H9 (cell line): ENCODE results near the gene TMEM184A. TPM values are rescaled to one million over a fixed set of nuclear protein-coding genes. Genes with fewer than 3 reads are reported as not detected.

Source experiments
- DNase-seq: peaks from one replicate; pipeline ENCODE4 v3.0.0-alpha.2; 2017
- H2AFZ ChIP-seq: one replicate; pipeline ENCODE4 v1.6.1; 2013; ENCODE audit warnings: mild to moderate bottlenecking, low read length, control low read depth, moderate library complexity
- H2AK5ac ChIP-seq: 2 replicates; pipeline ENCODE4 v1.6.1; 2013; ENCODE audit warnings: low read length, control low read depth, mixed read lengths; ENCODE audit not compliant: insufficient read length
- H2BK120ac ChIP-seq: one replicate; pipeline ENCODE4 v1.6.1; 2013; ENCODE audit warnings: low read depth, mild to moderate bottlenecking, low read length, control low read depth, inconsistent platforms; ENCODE audit not compliant: poor library complexity, severe bottlenecking
- H2BK12ac ChIP-seq: 2 replicates; pipeline ENCODE4 v1.6.1; 2013; ENCODE audit warnings: low read length, control low read depth, mixed read lengths, low read depth; ENCODE audit not compliant: insufficient read length
- H2BK15ac ChIP-seq: 2 replicates; pipeline ENCODE4 v1.6.1; 2013; ENCODE audit warnings: low read depth, low read length, control low read depth
- H2BK20ac ChIP-seq: one replicate; pipeline ENCODE4 v1.6.1; 2013; ENCODE audit warnings: low read depth, mild to moderate bottlenecking, low read length, control low read depth, inconsistent platforms; ENCODE audit not compliant: poor library complexity, severe bottlenecking
- H2BK5ac ChIP-seq: 2 replicates; pipeline ENCODE4 v1.6.1; 2013; ENCODE audit warnings: low read length, control low read depth, mixed read lengths; ENCODE audit not compliant: insufficient read length
- H3K14ac ChIP-seq: 2 replicates; pipeline ENCODE4 v1.6.1; 2013; ENCODE audit warnings: low read length, control low read depth; ENCODE audit not compliant: insufficient read depth
- H3K18ac ChIP-seq: 2 replicates; pipeline ENCODE4 v1.6.1; 2013; ENCODE audit warnings: low read depth, mild to moderate bottlenecking, mixed read lengths, low read length, control low read depth; ENCODE audit not compliant: insufficient read length
- H3K23ac ChIP-seq: 2 replicates; pipeline ENCODE4 v1.6.1; 2013; ENCODE audit warnings: low read length, control low read depth, mixed read lengths, low read depth; ENCODE audit not compliant: insufficient read length
- H3K23me2 ChIP-seq: 2 replicates; pipeline ENCODE4 v1.6.1; 2013; ENCODE audit warnings: low read depth, mild to moderate bottlenecking, mixed read lengths, low read length, control low read depth; ENCODE audit not compliant: insufficient read length, poor library complexity, severe bottlenecking
- H3K27ac ChIP-seq: 2 replicates; pipeline ENCODE4 v1.5.1; 2013; ENCODE audit warnings: low read length, control low read depth, mixed read lengths, low read depth; ENCODE audit not compliant: insufficient read length
- H3K27me3 ChIP-seq: 2 replicates; pipeline ENCODE4 v1.6.1; 2013; ENCODE audit warnings: low read length, control low read depth, inconsistent platforms; ENCODE audit not compliant: insufficient read depth
- H3K4ac ChIP-seq: 2 replicates; pipeline ENCODE4 v1.6.1; 2013; ENCODE audit warnings: low read depth, mild to moderate bottlenecking, control low read depth, inconsistent platforms, low read length, moderate library complexity
- H3K4me1 ChIP-seq: 2 replicates; pipeline ENCODE4 v1.6.1; 2013; ENCODE audit warnings: low read length, control low read depth, inconsistent platforms; ENCODE audit not compliant: insufficient read depth
- H3K4me2 ChIP-seq: 2 replicates; pipeline ENCODE4 v1.6.1; 2013; ENCODE audit warnings: low read length, control low read depth, mixed read lengths; ENCODE audit not compliant: insufficient read length, insufficient read depth
- H3K56ac ChIP-seq: 2 replicates; pipeline ENCODE4 v1.6.1; 2013; ENCODE audit warnings: low read depth, mild to moderate bottlenecking, mixed read lengths, low read length, control low read depth; ENCODE audit not compliant: insufficient read length
- H3K79me1 ChIP-seq: 2 replicates; pipeline ENCODE4 v1.6.1; 2013; ENCODE audit warnings: low read depth, mild to moderate bottlenecking, moderate library complexity, low read length, control low read depth, inconsistent platforms; ENCODE audit not compliant: insufficient read depth, poor library complexity, severe bottlenecking
- H3K79me2 ChIP-seq: 2 replicates; pipeline ENCODE4 v1.6.1; 2013; ENCODE audit warnings: low read length, control low read depth, inconsistent platforms; ENCODE audit not compliant: insufficient read depth
- H3K9ac ChIP-seq: 2 replicates; pipeline ENCODE4 v1.6.1; 2013; ENCODE audit warnings: low read length, control low read depth, mixed read lengths; ENCODE audit not compliant: insufficient read length; ENCODE audit errors: extremely low read depth
- H3K9me3 ChIP-seq: one replicate; pipeline ENCODE4 v1.6.1; 2013; ENCODE audit warnings: low read depth, low read length, inconsistent platforms; ENCODE audit not compliant: control insufficient read depth
- H3T11ph ChIP-seq: one replicate; pipeline ENCODE4 v1.6.1; 2013; ENCODE audit warnings: mild to moderate bottlenecking, low read length, control low read depth, inconsistent platforms
- H4K20me1 ChIP-seq: one replicate; pipeline ENCODE4 v1.6.1; 2013; ENCODE audit not compliant: control insufficient read depth, insufficient read length, insufficient read depth
- H4K5ac ChIP-seq: 2 replicates; pipeline ENCODE4 v1.6.1; 2013; ENCODE audit warnings: low read depth, mild to moderate bottlenecking, mixed read lengths, low read length, control low read depth; ENCODE audit not compliant: insufficient read length
- H4K8ac ChIP-seq: replicated peaks from 2 replicates; pipeline ENCODE4 v1.6.1; 2013; ENCODE audit warnings: low read length, control low read depth, mixed read lengths, low read depth; ENCODE audit not compliant: insufficient read length
- H4K91ac ChIP-seq: 2 replicates; pipeline ENCODE4 v1.6.1; 2013; ENCODE audit warnings: low read depth, mild to moderate bottlenecking, moderate library complexity, mixed read lengths, low read length, control low read depth; ENCODE audit not compliant: insufficient read length
- H3K27ac Mint-ChIP-seq, 3 experiments: 2 replicates in 2 of 3; 3 replicates in 1 of 3; pipeline ENCODE4 v1.8.0; 2020 to 2021; ENCODE audit warnings: mixed read lengths in 3 of 3, mild to moderate bottlenecking in 1 of 3, moderate library complexity in 1 of 3
- H3K27me3 Mint-ChIP-seq: 2 replicates; pipeline ENCODE4 v1.8.0; 2021; ENCODE audit warnings: low read depth, mild to moderate bottlenecking, moderate library complexity, mixed read lengths
- H3K36me3 Mint-ChIP-seq, 3 experiments: 2 replicates in 2 of 3; 3 replicates in 1 of 3; pipeline ENCODE4 v1.8.0; 2020 to 2021; ENCODE audit warnings: low read depth in 3 of 3, mixed read lengths in 3 of 3; ENCODE audit not compliant: insufficient read depth in 1 of 3
- H3K4me1 Mint-ChIP-seq, 2 experiments: 2 replicates each; pipeline ENCODE4 v1.8.0; 2020; ENCODE audit warnings: mixed read lengths in 2 of 2
- H3K4me3 Mint-ChIP-seq, 2 experiments: 2 replicates in 1 of 2; 3 replicates in 1 of 2; pipeline ENCODE4 v1.8.0; 2020 to 2021; ENCODE audit warnings: mild to moderate bottlenecking in 2 of 2, mixed read lengths in 2 of 2, moderate library complexity in 1 of 2
- H3K9me3 Mint-ChIP-seq, 2 experiments: 2 replicates in 1 of 2; 3 replicates in 1 of 2; pipeline ENCODE4 v1.8.0; 2020; ENCODE audit warnings: mild to moderate bottlenecking in 2 of 2, mixed read lengths in 2 of 2, moderate library complexity in 1 of 2
- WGBS: extraction: QIAGEN DNeasy Blood & Tissue Kit; methylation state at CpG from one replicate; pipeline ENCODE4 v1.1.7; 2013; ENCODE audit warnings: missing lambda C conversion rate, low lambda C conversion rate, mixed read lengths; ENCODE audit not compliant: insufficient read length; ENCODE audit errors: extremely low coverage; 5-methylcytosine and 5-hydroxymethylcytosine counted together
- total RNA-seq: library from RNA; stranded (reverse); gene quantifications from 2 replicates; pipeline ENCODE4 v1.2.1, GENCODE V29; 2021
- TF ChIP-seq, protein P1 (sequence below): fragments of 200-600 bp; sonication (generic); conservative IDR thresholded peaks from 3 replicates; pipeline ENCODE4 v1.8.0; 2021; ENCODE audit warnings: antibody characterized with exemption, mild to moderate bottlenecking

TMEM184A gene
- total RNA-seq, 1 experiment from 2014 or later = 1.3 TPM

DNA sequence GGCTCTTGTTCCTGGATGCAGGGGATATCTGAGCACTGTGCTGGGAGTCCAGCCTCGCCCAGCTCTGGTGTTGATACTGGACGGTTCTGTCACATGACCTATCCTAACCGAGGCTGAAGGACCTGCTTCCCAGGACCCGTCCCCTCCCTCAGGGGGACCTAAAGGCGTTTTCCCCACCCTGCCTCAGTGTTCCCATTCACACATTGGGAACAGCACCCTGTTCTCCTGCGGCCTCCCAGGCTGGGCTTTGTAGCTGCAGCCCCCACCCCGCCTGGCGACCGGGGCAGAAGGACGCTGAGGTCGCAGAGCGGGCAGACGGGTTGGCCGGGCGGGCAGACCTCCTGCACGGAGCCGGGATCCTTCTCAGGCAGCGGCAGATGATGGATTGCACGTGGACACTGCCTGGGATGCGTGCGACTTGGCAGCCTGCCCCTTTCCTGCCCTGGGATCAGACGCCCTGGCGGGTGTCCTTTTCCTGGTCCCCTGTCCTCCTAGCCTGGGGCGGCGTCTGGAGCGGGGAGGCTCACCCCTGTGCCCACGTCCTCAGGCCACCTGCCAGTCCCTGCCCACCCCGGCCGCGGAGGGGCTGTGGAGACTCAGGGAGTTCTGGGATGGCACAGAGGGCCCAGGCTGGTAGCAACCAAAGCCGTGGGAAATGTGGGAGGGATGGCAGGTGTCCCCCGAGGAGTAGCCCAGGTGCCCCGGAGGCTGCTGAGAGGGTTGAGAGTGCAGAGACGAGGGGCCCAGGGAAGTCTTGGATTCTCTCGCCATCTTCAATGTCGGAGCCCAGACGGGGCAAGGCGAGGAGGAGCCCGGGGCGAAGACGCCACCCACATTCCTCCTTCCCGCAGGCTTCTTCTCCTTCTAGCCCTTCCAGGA lies 31.1 kb upstream of the TMEM184A start:
- no peak overlapping the region for H4K8ac ChIP-seq
- H4K91ac ChIP-seq = no peak overlapping the region
- no peaks in the 10 kb centered on the region for H4K20me1 ChIP-seq
- H3K4me3 Mint-ChIP-seq = no peak overlapping the region; a peak in 1 of 5 replicates
- no peaks in the 10 kb centered on the region for H3K79me2 ChIP-seq
- no peak overlapping the region for H2BK120ac ChIP-seq
- no peak overlapping the region for H2BK15ac ChIP-seq
- no peak overlapping the region for H3K56ac ChIP-seq
- H3K4me1 ChIP-seq = no peaks in the 10 kb centered on the region
- peaks cover 10% of the 10 kb centered on the region in 2 experiments; a peak in 4 of 5 replicates for H3K9me3 Mint-ChIP-seq
- no peak overlapping the region for H3K23ac ChIP-seq
- H3T11ph ChIP-seq = no peak overlapping the region
- H3K4me1 Mint-ChIP-seq = peaks cover 11% of the 10 kb centered on the region in 2 experiments
- no peak overlapping the region for H2BK12ac ChIP-seq
- H2BK5ac ChIP-seq = no peak overlapping the region
- no peaks in the 10 kb centered on the region for H3K23me2 ChIP-seq
- no peaks in the 10 kb centered on the region for H3K27me3 ChIP-seq
- peaks cover 15% of the 10 kb centered on the region for H3K27me3 Mint-ChIP-seq
- no peak overlapping the region for H3K27ac ChIP-seq
- H2AFZ ChIP-seq = no peak overlapping the region
- H3K9me3 ChIP-seq = no peaks in the 10 kb centered on the region
- H3K4ac ChIP-seq = no peak overlapping the region
- no CpG with 5 or more reads among the region's 42 CpGs for WGBS
- H3K27ac Mint-ChIP-seq = no peak overlapping the region
- H3K4me2 ChIP-seq = no peak overlapping the region
- TF ChIP-seq, protein P1, sequence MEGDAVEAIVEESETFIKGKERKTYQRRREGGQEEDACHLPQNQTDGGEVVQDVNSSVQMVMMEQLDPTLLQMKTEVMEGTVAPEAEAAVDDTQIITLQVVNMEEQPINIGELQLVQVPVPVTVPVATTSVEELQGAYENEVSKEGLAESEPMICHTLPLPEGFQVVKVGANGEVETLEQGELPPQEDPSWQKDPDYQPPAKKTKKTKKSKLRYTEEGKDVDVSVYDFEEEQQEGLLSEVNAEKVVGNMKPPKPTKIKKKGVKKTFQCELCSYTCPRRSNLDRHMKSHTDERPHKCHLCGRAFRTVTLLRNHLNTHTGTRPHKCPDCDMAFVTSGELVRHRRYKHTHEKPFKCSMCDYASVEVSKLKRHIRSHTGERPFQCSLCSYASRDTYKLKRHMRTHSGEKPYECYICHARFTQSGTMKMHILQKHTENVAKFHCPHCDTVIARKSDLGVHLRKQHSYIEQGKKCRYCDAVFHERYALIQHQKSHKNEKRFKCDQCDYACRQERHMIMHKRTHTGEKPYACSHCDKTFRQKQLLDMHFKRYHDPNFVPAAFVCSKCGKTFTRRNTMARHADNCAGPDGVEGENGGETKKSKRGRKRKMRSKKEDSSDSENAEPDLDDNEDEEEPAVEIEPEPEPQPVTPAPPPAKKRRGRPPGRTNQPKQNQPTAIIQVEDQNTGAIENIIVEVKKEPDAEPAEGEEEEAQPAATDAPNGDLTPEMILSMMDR = no peak
- H3K18ac ChIP-seq = no peak overlapping the region
- no peak overlapping the region for H3K9ac ChIP-seq
- H4K5ac ChIP-seq = no peak overlapping the region
- no peak overlapping the region for H2AK5ac ChIP-seq
- no peak overlapping the region; the same call in 1 of the 2 replicates for H3K14ac ChIP-seq
- no peaks in the 10 kb centered on the region for H3K79me1 ChIP-seq
- no peak overlapping the region for H2BK20ac ChIP-seq
- DNase-seq = no peak
- H3K36me3 Mint-ChIP-seq = peaks cover 2 to 16% (median 3%) of the 10 kb centered on the region in 3 experiments; a peak in 6 of 7 replicates
